K562 (cell line): ENCODE measurements around the gene SVBP.

Source experiments
- E2F1 ChIP-seq: sonication (generic); formaldehyde crosslinking; IDR thresholded peaks from 2 replicates; pipeline ENCODE4 v1.8.1; 2023; ENCODE audit warnings: mild to moderate bottlenecking, missing genetic modification reagents, moderate library complexity
- ETV6 ChIP-seq, 3 experiments: fragments of 150-350 bp in 1 of 3; sonication (generic) in 1 of 3; formaldehyde crosslinking in 1 of 3; IDR thresholded peaks; 2 replicates each; pipeline versions ENCODE4 v1.6.1 to v1.8.0; 2014 to 2022; ENCODE audit warnings: borderline replicate concordance in 2 of 3, low read depth in 2 of 3, antibody characterized with exemption in 1 of 3, low read length in 1 of 3, mild to moderate bottlenecking in 1 of 3, missing genetic modification reagents in 1 of 3
- FOXJ2 ChIP-seq: fragments of 200-800 bp; sonication (Bioruptor generic); IDR thresholded peaks from 2 replicates; pipeline ENCODE4 v1.6.1; 2016; ENCODE audit warnings: missing genetic modification characterization, missing compliant biosample characterization
- NBN ChIP-seq: fragments of 450-650 bp; IDR thresholded peaks from 2 replicates; pipeline ENCODE4 v1.6.1; 2016; ENCODE audit warnings: low read depth, mild to moderate bottlenecking
- POLR2A ChIP-seq: fragments of 450-650 bp; conservative IDR thresholded peaks from 2 replicates; pipeline ENCODE4 v1.6.1; 2016
- TF ChIP-seq, protein P1 (sequence below), 3 experiments: IDR thresholded peaks in 2 of 3; conservative IDR thresholded peaks in 1 of 3; 2 replicates each; pipeline ENCODE4 v1.5.1; 2011 to 2012; ENCODE audit warnings: low read length in 3 of 3, mild to moderate bottlenecking in 3 of 3, control low read depth in 2 of 3, improper control_type of control experiment in 1 of 3, inconsistent platforms in 1 of 3, low read depth in 1 of 3, mixed read lengths in 1 of 3, moderate library complexity in 1 of 3; ENCODE audit not compliant: insufficient read depth in 2 of 3

DNA sequence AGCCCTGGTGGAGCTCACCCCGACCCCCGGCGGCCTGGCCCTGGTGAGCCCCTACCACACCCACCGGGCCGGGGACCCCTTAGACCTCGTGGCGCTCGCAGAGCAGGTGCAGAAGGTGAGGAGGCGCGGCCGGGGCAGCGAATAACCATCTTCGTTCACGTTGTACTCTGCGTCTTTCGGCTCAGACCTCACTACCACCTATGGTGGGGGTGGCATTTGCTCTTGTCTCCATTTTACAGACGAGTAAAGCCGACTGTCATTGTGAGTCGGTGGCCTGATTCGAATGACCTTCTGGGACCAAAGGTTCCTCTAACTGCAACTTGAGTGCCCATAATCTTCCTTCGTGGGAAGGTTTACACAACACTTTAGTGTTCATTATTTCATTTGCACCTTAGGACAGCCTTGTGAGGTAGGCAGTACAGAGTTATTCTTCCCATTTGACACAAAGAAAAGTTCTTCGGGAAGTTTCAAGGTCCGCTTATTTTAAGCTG lies 49.6 kb downstream of the SVBP start:
- TF ChIP-seq E2F1 (CRISPR knock-in tag) (no peak), ETV6 (IDR thresholded peaks at IDR 0.05; ENCODE audit: borderline replicate concordance in 1 of 2, low read depth in 2 of 2, low read length in 1 of 2) (no peak), ETV6 (CRISPR knock-in tag; IDR thresholded peaks at IDR 0.05; ENCODE audit: borderline replicate concordance) (no peak), FOXJ2 (no peak), POLR2A (no peak), NBN (no peak)
- TF ChIP-seq, protein P1, sequence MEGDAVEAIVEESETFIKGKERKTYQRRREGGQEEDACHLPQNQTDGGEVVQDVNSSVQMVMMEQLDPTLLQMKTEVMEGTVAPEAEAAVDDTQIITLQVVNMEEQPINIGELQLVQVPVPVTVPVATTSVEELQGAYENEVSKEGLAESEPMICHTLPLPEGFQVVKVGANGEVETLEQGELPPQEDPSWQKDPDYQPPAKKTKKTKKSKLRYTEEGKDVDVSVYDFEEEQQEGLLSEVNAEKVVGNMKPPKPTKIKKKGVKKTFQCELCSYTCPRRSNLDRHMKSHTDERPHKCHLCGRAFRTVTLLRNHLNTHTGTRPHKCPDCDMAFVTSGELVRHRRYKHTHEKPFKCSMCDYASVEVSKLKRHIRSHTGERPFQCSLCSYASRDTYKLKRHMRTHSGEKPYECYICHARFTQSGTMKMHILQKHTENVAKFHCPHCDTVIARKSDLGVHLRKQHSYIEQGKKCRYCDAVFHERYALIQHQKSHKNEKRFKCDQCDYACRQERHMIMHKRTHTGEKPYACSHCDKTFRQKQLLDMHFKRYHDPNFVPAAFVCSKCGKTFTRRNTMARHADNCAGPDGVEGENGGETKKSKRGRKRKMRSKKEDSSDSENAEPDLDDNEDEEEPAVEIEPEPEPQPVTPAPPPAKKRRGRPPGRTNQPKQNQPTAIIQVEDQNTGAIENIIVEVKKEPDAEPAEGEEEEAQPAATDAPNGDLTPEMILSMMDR (IDR thresholded peaks at IDR 0.05 in 2 of 3, conservative IDR thresholded peaks at IDR 0.05 in 1 of 3; ENCODE audit: insufficient read depth in 2 of 3, low read depth in 1 of 3, low read length in 3 of 3) = no peak
